ENCODE results near the gene R3HDM2. TPM values are rescaled to one million over a fixed set of nuclear protein-coding genes. Genes with fewer than 3 reads are reported as not detected.
A peak's percentile ranks its signal among the peaks of the same experiment; 100 is the strongest.
"Not testable (repeated sequence)": the region's sequence is repeated elsewhere in the genome, so short reads cannot be mapped to it uniquely, and the experiment has no call there.

Gene R3HDM2
- polyA plus RNA-seq, 4 donors: 52.3 to 104 (median 80.9) TPM

DNA sequence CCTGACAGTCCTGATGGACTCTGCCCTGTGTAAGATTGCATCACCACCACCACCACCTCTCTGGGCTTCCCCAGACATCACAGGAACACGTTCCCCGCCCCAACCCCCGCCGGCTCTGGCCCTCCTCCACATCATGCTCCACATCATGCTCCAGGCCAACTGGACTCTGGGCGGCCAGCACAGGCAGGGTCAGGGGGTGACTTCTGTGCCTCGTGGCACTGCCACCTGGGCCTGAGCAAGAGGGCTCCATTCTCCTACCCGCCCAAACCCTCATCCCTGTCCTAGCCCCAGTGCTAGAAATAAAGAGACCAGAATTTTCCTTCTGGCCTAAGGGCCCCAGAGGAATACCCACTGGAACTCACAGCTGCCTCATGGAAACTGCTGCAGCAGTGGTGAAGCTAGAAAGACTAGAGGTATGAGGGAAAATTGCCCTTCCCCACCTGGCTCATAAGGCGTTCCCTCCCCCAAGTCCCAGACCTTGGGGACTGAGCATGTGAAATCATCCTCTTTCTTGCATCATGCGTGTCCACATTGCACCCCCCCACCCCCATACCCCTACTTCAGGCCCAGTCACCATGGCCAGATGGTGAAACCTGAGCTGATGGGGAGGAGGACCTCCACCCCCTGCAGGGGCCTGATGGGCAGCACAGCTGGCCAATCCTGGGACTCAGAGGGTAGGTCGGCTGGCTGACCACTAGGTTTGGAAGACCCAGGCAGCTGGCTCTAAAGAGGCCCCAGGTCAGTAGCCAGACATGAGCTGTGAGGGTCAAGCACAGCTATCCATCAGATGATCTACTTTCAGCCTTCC is 23.9 kb upstream of the R3HDM2 start, which contains the start of gene INHBE:
TSS of gene INHBE (plus strand) at position 742 of the 808 bp plus-strand sequence. CDS start 230 bp downstream, outside the sequence.
- DNase-seq (ENCODE audit: low read depth in 4 of 4, low spot score in 2 of 4): no peak

DNA sequence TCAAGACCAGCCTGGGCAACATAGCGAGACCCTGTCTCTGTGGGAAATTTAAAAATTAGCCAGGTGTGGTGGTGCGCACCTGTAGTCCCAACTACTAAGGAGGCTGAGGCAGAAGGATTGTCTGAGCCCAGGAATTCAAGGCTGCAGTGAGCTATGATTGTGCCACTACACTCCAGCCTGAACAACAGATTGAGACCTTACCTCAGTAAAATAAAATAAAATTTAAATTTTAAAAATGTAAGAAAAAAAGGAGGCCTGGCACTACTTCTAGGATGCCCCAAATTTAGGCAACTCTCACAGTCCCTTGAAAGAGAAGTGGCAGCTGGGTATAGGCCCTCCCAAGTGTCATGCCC is 23.3 kb upstream of the R3HDM2 start:
- DNase-seq (ENCODE audit: low read depth in 4 of 4, low spot score in 2 of 4): no peak

DNA sequence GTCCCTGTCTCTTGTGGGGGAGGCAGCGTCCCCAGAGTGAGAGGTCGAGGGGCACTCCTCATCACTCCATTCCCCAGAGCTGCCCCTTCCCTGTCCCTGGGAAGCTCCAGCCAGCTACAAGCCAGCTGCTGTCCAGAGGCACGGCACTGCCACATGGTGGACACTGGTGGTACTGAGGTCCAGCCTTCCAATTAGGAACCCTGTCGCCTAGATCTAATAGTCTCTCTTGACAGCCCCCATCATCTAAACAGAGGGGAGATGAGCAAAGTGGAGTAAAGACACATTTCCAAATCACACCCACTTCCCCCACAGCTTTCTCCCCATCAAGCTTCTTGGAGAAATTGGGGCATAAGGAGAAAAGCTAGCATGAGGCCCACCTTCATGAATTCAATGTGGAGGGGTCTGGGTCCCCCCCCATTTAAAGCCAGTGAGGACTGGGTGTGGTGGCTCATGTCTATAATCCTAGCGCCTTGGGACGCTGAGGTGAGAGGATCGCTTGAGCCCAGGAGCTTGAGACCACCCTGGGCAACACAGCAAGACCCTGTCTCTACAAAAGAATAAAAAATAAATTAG is 22.2 kb upstream of the R3HDM2 start:
- peak in 1 of 4 donors; percentile 68 for DNase-seq (ENCODE audit: low read depth in 4 of 4, low spot score in 2 of 4)

DNA sequence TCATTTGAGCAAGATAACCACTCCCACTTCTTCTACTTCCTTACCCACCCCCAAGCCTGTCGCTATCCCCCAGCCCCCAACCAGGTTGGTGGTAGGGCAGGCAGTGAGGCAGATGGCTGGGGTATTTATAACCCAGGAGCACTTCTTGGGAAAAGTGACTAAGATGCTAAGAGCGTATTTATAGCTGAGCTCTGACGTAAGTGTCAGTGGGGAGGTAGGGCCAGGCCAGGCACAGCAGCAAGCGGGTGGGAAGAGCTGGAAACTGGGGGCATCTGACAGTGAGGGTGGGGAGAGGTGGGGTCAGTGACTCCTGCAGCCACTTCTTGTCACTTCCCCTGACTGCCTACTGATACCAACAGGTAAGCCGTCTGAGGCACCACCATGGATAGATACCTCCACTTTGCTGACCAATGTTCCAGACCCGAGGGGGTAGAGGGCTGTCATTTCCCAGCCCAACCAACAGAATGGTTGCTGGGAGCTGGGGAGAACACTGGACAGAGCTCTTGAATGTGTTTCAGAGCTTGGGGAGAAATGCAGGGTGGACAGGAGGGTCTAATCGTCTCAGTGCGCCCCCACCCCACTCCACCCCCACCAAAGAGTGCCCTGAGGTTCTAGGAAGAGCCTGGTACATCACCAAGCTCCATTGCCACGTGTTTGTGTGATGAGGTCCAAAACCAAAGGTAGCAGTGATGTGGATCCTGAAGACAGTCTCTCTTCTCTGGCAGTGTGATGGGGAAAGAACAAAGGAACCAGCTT is 21.5 kb upstream of the R3HDM2 start:
- no peak for DNase-seq (ENCODE audit: low read depth in 4 of 4, low spot score in 2 of 4)

DNA sequence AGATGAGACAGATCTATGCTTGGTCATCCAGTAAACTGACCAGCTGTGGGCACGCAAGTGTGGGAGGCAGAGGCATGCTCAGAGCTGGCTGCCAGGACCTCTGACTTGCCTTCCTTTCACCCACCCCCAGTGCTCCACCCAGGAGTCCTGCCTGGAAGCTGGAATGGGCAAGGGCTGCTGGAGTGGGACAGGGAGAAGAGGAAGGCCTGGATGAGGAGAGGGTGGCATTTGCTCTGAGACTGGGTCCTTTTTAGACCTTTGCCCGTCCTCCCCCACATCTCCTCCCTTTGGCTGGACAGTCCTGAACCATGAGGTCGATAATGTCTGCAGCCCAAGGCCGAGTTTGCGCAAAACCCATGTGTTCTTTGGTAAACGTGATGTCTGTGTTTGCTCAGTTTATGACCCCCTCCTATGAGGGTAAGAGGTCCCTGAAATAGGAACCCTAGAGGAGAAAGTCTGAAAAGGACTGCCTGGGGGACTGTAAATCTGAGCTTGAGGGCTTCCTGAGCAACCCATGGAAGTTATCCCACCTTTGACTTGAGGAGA is 20.5 kb upstream of the R3HDM2 start:
- DNase-seq (ENCODE audit: low read depth in 4 of 4, low spot score in 2 of 4): no peak

DNA sequence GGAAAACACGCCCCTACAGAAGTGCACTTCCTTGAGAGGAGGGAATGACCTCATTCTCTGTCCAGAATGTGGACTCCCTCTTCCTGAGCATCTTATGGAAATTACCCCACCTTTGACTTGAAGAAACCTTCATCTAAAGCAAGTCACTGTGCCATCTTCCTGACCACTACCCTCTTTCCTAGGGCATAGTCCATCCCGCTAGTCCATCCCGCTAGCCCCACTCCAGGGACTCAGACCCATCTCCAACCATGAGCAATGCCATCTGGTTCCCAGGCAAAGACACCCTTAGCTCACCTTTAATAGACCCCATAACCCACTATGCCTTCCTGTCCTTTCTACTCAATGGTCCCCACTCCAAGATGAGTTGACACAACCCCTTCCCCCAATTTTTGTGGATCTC is 19.2 kb upstream of the R3HDM2 start:
- no peak for DNase-seq (ENCODE audit: low read depth in 4 of 4, low spot score in 2 of 4)

DNA sequence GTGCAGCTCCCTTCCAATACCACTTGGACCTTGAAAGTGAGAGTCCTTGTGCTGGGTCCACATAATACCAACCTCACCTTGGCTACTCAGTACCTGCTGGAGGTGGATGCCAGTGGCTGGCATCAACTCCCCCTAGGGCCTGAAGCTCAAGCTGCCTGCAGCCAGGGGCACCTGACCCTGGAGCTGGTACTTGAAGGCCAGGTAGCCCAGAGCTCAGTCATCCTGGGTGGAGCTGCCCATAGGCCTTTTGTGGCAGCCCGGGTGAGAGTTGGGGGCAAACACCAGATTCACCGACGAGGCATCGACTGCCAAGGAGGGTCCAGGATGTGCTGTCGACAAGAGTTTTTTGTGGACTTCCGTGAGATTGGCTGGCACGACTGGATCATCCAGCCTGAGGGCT is 18.5 kb upstream of the R3HDM2 start:
- no peak for DNase-seq (ENCODE audit: low read depth in 4 of 4, low spot score in 2 of 4)

DNA sequence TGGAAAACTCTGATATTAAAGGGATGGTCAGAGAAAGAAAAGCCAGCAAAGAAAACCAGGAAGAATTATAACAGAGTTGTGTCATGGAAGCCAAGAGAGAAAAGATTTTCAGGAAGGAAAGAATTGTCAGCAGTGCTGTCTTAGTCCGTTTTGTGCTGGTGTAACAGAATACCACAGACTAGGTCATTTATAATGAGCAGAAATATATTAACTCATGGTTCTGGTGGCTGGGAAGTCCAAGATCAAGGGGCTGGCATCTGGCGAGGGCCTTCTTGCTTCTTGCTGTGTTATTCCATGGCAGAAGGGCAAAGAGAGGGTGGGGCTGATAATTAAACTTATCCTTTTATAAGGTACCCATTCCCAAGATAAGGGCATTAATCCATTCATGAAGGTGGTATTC is 17.8 kb upstream of the R3HDM2 start:
- DNase-seq (ENCODE audit: low read depth in 4 of 4, low spot score in 2 of 4): no peak

DNA sequence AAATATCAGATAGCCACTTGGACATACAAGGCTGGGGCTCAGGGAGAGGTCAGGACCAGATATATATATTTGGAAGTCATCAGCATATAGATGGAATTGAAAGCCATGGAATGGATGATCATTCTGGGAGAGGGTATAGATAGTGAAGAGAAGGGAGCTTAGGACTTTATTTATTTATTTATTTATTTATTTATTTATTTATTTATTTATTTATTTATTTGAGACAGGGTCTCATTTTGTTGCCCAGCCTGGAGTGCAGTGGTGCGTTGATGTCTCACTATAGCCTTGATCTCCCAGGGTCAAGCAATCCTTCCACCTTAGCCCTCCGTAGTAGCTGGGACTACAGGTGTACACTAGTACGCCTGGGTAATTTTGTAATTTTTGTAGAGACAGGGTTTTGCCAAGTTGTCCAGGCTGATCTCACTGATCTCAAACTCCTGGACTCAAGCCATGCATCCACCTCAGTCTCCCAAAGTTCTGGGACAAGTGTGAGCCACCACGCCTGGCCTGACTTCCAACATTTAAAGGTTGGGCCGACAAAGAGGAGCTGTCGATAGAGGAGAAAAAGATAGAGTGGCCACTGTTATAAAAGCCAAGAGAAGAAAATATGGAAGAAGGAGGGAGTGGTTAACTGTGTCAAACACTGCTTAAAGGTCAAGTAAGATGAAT is 15.6 kb upstream of the R3HDM2 start:
- DNase-seq (ENCODE audit: low read depth in 4 of 4, low spot score in 2 of 4): no peak

DNA sequence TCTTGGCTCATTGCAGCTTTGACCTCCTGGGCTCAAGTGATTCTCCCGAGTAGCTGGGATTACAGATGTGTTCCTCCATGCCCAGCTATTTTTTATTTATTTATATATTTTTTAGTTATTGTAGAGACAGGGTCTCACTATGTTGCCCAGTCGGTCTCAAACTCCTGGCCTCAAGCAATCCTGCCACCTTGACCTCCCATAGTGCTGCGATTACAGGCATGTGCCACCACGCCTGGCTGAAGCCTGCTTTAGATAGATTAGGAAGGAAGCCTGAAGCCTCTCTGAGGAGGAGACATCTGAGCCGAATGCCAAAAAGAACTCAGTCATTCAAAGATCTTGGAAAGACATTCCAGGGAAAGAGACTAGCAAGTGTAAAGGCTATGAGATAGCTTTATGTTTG is 13.9 kb upstream of the R3HDM2 start:
- no peak for DNase-seq (ENCODE audit: low read depth in 4 of 4, low spot score in 2 of 4)

DNA sequence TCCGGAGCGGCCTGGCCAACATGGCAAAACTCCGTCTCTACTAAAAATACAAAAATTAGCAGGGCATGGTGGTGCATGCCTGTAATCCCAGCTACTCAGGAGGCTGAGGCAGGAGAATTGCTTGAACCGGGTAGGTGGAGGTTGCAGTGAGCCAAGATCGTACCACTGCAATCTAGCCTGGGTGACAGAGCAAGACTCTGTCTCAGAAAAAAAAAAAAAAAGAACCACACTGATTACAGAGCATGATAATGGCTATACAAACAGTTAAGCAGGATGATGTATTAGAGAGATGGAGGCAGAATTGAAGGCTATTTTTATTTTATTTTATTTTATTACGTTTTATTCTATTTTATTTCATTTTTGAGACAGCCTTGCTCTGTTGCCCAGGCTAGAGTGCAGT is 13.5 kb upstream of the R3HDM2 start:
- not testable (repeated sequence) for DNase-seq (ENCODE audit: low read depth in 4 of 4, low spot score in 2 of 4)

DNA sequence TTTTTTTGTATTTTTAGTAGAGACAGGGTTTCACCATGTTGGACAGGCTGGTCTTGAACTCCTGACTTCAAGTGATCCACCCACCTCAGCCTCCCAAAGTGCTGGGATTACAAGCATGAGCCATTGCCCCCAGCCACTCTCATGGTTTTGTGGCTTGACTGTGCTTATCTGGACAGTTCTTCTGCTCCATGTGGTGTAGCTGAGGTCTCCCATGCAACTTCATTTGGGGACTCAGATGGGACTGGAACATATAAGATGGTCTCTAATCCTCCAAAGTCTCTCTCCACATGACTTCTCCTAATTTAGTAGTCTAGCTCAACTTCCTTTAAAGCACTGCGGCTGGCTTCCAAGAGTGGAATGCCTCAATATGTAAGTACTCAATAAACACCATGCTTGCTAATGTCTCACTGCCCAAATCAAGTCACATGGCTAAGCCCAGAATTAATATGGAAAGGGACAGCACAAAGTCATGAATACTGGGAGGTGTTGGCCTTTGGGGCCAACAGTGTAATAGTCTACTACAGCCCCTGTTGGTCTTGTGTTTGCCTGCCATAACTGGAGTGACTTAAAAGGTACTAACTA is 11.1 kb upstream of the R3HDM2 start:
- DNase-seq (ENCODE audit: low read depth in 4 of 4, low spot score in 2 of 4): no peak

DNA sequence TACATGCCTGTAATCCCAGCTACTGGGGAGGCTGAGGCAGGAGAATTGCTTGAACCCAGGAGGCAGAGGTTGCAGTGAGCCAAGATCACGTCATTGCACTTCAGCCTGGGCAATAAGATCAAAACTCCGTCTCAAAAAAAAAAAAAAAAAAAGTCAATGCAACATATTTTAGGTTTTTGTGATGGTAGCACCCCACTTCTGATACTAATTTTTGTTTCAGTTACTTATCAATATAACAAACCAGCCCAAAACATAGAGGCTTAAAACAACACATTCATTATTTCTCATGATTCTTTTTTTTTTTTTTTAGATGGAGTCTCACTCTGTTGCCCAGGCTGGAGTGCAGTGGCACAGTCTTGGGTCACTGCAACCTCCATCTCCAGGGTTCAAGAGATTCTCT is 10.6 kb upstream of the R3HDM2 start:
- DNase-seq (ENCODE audit: low read depth in 4 of 4, low spot score in 2 of 4): not testable (repeated sequence)

DNA sequence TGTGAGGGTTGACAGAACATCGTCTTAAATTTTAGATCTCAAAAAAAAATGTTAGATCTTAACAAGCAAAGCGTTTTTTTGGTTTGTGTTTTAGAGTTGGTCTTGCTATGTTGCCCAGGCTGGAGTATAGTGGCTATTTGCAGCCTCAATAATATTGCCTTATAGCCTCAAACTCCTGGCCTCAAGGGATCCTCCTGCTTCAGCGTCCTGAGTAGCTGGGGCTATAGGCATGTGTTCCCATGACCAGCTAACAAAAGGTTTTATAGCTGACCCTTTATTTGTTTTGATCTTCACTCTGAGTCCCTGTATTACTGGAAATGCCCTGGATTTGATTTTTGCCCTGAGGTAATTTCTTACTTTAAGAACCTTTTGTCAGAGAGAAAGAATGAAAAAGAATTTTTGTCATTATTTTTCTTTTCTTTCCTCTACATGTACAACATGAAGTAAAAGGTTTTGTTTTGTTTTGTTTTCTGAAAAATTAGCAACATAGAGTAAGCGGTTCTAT is 9.0 kb upstream of the R3HDM2 start:
- DNase-seq (ENCODE audit: low read depth in 4 of 4, low spot score in 2 of 4): no peak

DNA sequence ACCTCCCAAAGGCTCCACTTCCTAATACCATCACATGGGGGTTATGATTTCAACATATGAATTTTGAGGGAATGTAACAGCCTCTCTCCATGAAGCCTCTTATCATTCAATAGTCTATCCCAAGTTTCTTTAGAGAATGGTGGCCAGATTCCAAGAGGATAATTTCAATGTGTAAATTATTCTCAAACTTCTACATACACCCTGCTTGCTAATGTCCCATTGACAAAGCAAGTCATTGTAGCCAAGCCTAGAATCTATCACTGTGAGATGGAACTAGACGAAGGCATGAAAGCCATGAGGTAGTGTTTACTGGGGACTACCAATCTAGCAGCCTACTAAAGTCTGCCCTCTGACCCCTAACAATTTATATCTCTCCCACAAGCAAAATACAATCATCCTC is 7.6 kb upstream of the R3HDM2 start:
- no peak for DNase-seq (ENCODE audit: low read depth in 4 of 4, low spot score in 2 of 4)

DNA sequence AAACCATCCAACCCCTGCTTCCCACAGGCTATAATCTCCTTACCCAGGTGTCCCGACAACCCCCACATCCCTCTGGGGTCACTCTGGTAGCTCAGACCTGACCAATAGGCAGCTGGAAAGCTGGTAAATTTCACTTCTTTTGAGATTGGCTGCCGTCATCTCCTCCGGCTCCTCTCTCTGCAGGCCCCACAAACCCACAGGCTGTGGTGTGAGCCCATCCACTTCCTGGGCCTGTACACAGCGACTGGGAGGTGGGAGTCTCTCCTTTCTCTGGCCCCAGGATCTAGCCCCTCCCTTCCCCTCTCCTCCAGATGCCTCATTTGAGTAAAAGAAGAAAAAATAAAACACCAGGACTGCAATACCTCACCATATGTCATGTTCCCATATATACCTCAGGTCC is 4.5 kb upstream of the R3HDM2 start:
- no peak for DNase-seq (ENCODE audit: low read depth in 4 of 4, low spot score in 2 of 4)

DNA sequence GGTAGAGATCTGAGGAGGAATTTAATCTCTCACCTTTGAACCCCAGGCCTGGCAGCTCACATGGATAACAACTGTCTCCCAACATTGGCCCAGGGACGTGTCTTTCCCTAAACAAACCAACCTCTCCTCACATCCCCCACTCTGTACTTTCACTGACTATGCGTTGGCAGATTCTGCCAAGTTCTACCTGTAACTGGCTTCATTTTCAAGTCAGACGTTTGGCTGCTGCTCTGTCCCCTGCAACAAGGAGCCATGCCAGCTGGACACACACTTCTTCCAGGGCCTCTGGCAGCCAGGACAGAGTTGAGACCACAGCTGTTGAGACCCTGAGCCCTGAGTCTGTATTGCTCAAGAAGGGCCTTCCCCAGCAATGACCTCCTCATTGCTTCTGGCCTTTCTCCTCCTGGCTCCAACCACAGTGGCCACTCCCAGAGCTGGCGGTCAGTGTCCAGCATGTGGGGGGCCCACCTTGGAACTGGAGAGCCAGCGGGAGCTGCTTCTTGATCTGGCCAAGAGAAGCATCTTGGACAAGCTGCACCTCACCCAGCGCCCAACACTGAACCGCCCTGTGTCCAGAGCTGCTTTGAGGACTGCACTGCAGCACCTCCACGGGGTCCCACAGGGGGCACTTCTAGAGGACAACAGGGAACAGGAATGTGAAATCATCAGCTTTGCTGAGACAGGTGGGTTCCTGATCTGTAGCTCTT is 3.8 kb upstream of the R3HDM2 start, which contains the start of gene INHBC:
TSS of gene INHBC (plus strand) at position 268 of the 707 bp plus-strand sequence. CDS start at position 371, 103 bp downstream.
- DNase-seq (ENCODE audit: low read depth in 4 of 4, low spot score in 2 of 4): no peak

DNA sequence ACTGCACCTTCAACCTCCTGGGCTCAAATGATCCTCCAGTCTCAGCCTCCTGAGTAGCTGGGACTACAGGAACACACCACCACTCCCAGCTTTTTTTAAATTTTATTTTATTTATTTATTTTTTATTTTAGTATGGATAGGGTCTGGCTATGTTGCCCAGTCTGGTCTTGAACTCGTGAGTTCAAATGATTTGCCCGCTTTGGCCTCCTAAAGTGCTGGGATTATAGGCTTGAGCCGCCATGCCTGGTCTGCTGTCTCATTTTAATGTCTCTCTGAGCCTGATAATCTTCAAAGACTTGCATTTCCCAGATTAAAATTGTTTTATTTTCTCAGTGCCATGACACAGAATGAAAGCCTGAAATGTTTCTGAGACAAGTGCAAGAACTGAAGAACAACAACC is 2.5 kb upstream of the R3HDM2 start:
- no peak for DNase-seq (ENCODE audit: low read depth in 4 of 4, low spot score in 2 of 4)

DNA sequence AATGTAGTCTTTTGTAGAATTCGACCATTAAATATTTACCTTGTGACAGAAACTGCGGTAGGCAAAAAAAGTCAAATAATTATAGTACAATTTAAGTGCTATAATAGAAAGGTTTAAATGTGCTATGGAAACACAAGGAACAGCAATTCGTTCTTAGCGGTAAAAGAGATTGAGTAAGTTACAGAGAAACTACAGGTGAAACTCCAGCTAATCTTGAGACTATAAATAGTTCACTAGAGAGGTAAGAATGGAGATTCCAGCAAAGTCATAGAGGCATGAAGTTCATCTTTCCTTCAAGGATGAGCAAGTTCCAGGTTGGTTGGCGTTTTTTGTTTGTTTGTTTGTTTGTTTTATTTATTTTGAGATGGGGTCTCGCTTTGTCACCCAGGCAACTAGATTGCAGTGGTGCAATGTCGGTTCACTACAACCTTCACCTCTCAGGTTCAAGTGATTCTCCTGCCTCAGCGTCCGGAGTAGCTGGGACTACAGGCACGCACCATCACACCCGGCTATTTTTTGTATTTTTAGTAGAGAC is 878 bp upstream of the R3HDM2 start:
- DNase-seq (ENCODE audit: low read depth in 4 of 4, low spot score in 2 of 4): no peak

Measured in left renal cortex interstitium (tissue), 4 donors.